NCI-H524 treated with DMSO at 0.1 percent for 48 hours (cell line): ENCODE data around the gene MTRR.
A peak's percentile ranks its signal among the peaks of the same experiment; 100 is the strongest.
"Not testable (repeated sequence)": the region's sequence is repeated elsewhere in the genome, so short reads cannot be mapped to it uniquely, and the experiment has no call there.

Source experiments
- DNase-seq: peaks from one replicate; lab custom pipeline; 2025; lab: John Stamatoyannopoulos, UW

Gene MTRR

DNA sequence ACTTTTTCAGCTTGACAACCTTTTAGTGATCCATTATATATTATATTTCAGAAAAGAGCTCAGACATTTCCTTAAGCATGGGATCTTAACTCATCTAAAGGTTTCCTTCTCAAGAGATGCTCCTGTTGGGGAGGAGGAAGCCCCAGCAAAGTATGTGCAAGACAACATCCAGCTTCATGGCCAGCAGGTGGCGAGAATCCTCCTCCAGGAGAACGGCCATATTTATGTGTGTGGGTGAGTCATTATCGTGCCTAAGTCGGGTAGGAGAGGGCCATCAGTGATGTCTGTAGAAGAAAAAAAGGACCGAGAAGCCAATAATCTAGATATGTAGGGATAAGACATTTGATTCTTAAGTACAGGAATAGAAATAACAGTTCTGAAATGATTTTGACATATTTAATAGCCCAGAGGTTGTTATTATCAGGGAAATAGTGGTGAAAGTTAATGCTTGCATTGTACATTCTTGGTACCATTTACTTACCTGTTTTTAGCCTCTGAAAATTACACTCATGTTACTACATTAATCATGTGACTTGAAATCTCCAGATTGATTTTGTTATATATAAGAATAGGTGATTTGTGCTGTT is 28.2 kb downstream of the MTRR start:
- DNase-seq, result no peak

DNA sequence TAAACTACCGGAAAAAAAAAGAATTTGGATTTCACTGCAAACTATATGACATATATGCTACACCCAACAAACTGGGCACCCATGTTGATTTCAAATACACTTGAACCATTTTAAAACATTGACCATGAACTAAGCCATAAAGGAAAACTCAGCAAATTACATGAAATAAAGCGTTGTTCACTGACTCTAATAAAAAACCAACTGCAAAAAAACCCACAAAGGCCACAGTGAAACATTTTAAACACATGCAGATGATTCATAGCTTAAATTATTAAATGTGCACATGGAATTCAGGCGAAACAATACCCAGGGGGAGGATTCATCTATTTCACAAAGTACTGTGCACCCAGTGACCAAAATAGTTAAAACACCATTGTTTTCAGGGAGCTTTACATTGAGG is 33.3 kb downstream of the MTRR start:
- no peak for DNase-seq

GRCh38 chr5:7902666-7903625 is 34.0 kb downstream of the MTRR start:
- no peak for DNase-seq

GRCh38 chr5:7904170-7904569 is 35.2 kb downstream of the MTRR start:
- DNase-seq, result no peak

DNA sequence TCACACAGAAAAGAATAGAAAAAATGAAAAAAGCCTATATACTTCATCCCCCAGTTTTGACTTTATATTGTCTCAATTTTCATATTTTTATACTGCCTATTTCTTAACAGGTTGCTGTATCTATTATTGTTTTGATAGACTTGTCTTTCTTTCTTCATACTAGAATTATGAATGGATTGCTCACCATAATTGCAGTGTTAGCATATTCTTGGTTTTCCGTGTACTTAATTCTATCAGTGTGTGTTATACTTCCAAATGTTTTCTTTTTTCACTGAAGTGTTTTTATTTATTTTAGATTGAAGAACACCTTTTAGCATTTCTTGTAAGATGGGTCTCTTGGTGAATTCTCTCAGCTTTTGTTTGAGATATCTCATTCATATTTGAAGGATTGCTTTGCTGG is 38.7 kb downstream of the MTRR start:
- no peak for DNase-seq

- DNase-seq, result no peak
Observed at GRCh38 chr5:7908317-7908716, 39.4 kb downstream of the MTRR start.

- no peak for DNase-seq
Observed at GRCh38 chr5:7910738-7911428, 41.9 kb downstream of the MTRR start.

GRCh38 chr5:7911429-7911771 is 42.5 kb downstream of the MTRR start:
- not testable (repeated sequence) for DNase-seq

- no peak for DNase-seq
Observed at GRCh38 chr5:7916171-7916804, 47.3 kb downstream of the MTRR start.

- DNase-seq, result no peak
Observed at GRCh38 chr5:7917130-7918123, 48.5 kb downstream of the MTRR start.

DNA sequence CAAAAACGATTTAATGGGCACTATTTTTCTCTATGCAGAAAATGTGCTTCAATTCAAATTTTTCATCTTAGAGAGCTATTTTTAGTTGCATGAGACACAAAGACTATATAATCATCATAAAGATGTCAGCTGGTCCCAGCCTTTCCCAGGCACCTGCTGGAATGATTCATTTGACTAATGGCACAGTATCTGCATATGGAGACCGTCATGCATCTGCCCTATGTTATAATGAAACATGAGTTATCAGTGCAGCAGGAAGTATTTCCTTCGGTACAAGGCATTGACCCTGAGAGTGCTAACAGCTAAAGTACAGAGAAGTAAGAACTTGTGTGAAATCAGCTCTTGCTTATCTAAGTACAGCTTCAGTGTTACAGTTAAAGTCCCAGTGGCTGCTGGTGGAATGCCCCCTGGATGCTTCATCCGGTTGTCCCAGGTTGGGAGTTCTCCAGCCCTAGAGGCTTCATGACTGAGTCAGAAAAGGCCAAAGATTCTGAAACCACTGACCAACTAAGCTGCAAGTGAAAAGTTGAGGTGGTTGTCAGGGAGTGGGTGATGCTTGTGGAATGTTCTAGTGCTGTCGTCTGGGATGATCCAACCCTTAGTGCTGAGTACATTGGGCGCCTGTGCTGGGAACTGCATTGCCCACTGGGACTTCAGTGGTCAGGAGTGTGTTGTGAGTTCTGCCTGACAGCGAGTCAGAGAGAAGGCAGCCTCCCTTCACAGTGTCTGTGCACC is 57.2 kb downstream of the MTRR start:
- DNase-seq, result no peak

GRCh38 chr5:7926720-7927119 is 57.8 kb downstream of the MTRR start:
- no peak for DNase-seq

DNA sequence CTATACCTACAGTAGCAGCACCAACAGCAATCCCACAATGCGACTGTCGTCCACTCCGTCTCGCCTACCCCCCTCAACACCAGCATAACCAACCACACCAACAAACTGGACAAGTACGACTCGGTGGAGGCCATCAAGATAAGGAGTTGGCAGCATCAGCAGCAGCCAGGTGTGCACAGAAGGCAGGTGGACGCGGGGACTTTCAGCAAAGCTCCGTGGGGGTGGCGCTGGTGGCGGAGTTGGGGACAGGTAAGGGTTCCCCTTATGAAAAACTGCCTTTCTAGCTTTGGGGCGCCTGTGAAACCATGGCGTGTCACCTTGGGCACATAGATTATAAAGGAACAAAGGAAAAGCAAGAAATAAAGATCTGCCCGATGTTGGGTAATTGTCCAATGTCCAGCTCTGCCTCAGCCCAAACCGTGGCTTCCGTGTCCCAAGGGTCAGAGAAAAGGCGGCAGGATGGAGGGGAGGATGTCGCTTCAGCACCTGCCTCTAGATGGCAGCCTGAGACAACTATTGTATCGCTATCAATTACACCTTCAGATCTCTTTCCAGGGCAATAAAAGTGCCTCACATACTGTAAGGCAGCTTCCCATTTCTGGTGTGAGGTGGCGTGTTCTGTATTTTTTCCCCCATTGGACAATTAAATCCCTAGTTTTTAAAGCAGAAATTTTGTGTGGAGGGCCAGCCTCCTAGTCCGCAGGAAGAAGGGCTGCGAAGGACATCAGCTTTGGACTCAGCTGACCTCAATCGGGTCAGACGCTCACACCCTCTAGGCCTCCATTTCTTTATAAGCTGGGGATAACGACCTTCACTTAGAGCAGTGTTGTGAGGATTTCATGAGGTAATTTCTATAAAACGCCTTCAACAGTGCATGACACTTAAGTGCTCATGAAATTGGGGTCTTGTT is 58.8 kb downstream of the MTRR start:
- DNase-seq, result peak; percentile 41

- DNase-seq, result no peak
Observed at GRCh38 chr5:7930011-7930410, 61.1 kb downstream of the MTRR start.

- peak; percentile 74 for DNase-seq
Observed at GRCh38 chr5:7941692-7942091, 72.7 kb downstream of the MTRR start.

DNA sequence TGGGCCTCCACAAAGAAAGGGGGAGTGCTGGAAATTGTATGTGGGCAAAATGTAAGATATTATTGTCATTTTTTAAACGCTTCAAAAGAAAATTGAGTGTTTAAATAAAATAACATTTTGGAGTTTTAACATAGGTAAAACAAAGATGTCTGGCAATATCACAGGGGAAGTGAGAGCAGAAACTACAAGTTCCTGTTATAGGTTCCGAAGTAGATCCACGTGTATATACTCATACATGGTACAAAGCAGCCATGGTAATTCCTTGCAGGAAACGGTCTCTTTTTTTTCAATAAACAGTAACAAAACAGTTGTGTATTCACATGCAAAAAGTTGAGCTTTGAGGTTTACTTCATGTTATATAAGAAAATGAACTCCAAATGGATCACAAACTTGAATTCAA is 78.4 kb downstream of the MTRR start:
- DNase-seq, result no peak
